Measurements from ENCODE around the gene CSTB.

GRCh38 chr21:43803558-43804300 lies 27.6 kb upstream of the CSTB start:
- TF ChIP-seq CTCF (tag by site-specific recombination; IDR thresholded peaks at IDR 0.05) (no peak), ZNF48 (tag by site-specific recombination; IDR thresholded peaks at IDR 0.05) (no peak), PRDM2 (tag by site-specific recombination; IDR thresholded peaks at IDR 0.05; ENCODE audit: borderline replicate concordance) (no peak), ZNF707 (tag by site-specific recombination; IDR thresholded peaks at IDR 0.05) (no peak), PRDM1 (tag by site-specific recombination; IDR thresholded peaks at IDR 0.05) (no peak), HOXD13 (CRISPR knock-in tag; IDR thresholded peaks at IDR 0.05; ENCODE audit: borderline replicate concordance) (no peak), ZNF114 (tag by site-specific recombination; IDR thresholded peaks at IDR 0.05) (no peak)
